ENCODE results near the gene BAG3.
A peak's percentile ranks its signal among the peaks of the same experiment; 100 is the strongest.
"Not testable (repeated sequence)": the region's sequence is repeated elsewhere in the genome, so short reads cannot be mapped to it uniquely, and the experiment has no call there.

BAG3 gene

DNA sequence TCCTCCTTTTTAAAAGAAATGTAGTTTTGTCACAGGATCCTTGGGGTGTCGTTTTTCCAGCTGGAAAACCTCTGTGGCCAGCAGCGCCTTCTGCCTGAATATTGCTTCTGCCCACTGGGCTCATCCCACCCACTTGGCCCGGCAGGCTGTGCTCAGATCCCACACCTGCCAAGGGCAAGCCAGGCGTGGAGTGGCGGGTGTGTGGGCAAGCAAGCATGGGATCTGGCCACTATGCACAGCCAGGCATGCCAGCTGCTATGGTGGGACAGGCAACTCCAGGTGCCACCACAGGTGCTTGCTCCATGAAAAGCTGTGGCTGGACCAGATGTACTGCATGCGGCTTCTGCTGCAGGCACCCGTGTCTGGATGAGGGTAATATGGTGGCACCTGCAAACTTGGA is 43.4 kb downstream of the BAG3 start:
- no peak for DNase-seq

GRCh38 chr10:119700321-119700954 is 49.3 kb downstream of the BAG3 start:
- DNase-seq = no peak

DNA sequence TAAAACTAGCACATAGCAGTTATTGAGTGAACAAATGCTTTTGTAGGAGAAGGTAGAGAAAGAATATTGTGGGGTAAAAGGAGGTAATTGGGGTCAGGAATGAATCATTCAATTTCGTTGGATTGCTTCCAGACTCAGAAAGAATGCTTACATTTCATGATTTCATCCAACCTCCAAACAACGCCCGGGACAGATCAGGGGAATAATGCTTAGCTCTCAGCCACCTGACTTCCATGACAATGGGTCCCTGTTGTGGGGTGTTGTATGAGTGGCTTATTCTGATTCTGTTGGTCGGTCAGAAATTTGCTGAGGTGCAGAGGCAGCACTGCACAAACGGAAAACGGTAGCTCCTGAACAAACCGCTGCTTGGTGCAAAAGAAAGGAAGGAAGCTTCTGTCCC is 50.7 kb downstream of the BAG3 start:
- no peak for DNase-seq

DNA sequence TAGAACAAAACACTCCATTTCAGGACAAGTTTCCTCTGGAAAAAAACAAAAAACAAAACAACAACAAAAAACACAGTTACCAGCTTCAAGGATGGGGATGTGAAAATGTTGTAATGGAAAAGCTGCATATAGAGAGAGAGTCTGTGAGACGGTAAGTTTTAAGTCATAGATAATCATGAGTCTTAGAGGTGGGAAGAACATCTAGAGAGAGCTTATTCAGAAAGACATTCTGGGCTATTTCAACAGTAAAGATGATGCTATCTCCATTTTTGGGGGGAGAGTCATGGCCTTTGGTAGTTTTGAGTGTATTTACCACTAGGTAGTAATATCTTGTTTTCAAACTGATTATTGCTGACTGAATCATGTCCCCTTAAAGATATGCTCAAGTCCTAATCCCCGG is 51.4 kb downstream of the BAG3 start:
- no peak for DNase-seq

DNA sequence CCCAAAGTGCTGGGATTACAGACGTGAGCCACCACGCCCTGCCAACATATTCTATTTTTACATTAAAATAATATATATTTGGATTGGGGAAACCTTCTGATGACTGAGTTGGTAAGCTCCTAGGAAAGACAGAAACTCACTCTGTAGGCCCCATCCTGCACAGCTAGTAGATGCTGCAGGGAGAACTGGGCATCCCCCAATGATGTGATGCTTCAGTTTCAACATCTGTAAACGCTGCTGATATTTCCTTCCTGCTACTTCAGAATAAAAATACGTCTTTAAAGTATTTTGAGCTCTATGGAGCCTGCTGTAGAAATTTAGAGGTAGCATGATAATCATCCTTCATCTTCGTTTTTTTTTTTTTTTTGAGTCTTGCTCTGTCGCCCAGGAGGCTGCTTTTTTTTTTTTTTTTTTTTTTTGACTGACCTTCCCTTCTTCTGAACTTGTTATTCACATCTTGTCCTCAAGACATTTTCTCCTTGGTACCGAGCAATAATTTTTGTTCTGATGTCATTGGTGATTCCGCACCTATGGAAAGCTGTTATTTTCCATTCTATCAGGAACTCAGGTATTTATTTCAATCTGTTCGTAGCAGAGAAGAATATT is 52.8 kb downstream of the BAG3 start:
- no peak for DNase-seq

GRCh38 chr10:119705434-119705831 is 54.3 kb downstream of the BAG3 start:
- no peak for DNase-seq

DNA sequence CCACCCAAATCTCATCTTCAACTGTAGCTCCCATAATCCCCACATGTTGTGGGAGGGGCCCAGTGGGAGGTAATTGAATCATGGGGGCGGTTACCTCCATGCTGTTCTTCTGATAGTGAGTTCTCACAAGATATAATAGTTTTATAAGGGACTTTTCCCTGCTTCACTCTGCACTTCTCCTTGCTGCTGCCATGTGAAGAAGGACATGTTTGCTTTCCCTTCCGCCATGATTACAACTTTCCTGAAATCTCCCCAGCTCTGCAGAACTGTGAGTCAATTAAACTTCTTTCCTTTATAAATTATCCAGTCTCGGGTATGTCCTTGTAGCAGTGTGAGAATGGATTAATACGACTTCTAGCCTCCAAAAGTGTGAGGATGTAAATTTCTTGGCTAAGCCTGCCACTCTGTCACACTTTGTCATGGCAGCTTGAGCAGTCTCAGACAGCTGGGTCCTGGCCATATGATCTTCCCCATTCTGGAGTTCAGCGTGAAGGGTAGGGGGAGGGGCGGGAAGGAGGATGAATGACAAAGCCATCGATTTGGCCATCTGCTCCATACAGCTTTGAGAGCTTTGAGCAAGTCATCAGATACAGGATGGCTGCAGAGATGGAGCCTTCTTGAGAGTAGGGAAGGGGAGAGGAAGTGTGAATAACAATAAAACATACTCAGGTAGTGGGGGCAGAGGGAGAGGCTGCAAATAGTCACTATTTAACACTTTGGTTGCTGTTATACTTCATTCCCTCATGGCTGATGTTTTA is 55.5 kb downstream of the BAG3 start:
- DNase-seq = no peak

DNA sequence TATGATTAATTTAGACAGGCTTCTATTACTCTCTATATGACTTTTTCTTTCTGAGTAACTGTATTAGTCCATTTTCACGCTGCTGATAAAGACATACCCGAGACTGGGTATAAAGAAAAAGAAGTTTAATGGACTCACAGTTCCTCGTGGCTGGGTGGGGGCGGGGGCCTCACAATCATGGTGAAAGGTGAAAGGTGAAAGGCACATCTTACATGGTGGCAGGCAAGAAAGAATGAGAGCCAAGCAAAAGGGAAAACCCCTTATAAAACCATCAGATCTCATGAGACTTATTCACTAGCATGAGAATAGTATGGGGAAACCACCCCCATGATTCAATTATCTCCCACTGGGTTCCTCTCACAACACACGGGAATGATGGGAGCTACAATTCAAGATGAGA is 56.2 kb downstream of the BAG3 start:
- not testable (repeated sequence) for DNase-seq

- DNase-seq = not testable (repeated sequence)
These were observed 59.8 kb downstream of the BAG3 start for GRCh38 chr10:119710935-119711334.

GRCh38 chr10:119713744-119714483 is 62.7 kb downstream of the BAG3 start:
- DNase-seq = no peak

DNA sequence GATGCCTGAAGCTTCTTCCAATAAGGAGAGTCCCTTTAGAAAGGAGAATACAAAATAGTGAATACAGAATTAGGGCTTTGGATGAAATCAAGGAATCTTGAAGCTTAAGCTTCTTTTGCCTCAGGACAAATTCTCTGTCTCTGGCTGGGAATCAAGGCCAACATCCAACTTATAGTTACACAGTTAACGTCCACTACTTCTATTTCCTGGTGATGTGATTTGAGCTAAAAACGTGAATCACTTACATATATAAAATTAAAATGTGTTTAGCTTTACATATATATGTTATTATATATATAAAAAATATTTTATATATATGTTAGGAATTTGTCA is 63.3 kb downstream of the BAG3 start:
- DNase-seq = no peak

DNA sequence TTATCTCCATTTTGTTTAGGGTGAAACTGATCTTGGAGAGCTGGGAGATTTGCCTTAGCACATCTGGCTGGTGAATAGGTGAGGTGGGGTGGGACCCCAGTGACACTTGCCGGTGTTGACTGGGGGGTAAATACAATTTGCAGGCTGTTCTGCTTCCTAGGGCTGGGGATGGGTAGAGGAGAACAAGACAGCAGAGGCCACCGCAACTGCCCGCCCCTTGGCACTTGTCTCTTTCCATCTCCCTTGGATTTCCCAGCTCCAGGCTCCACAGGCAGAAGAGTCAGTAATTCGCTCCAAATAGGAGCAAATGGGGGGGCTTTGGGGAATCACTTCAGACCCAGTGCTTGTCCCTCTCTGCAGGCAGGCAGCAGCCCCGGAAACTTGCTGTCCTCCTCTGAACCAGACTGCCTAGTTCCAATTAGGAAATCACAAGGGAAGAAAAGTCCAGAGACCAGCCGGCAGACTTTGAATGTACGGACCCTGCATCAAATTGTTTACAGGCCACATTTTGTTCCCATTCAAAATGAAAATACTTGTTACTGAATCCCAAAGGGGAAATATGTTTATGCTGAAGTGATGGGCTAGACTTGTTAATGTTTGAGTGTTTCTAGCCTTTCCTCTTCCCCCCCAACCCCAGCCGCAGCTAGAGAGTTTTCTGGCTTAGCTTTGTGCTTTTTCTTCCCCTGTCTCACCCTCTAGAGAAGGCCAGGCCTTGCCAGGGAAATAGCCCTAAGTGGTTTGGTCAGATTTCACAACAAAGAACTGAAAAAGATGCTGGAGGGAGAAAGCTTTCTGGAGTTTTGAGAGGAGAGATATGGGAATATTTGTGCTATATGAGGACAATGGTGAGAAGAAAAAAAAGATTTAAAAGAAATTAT is 64.7 kb downstream of the BAG3 start:
- no peak for DNase-seq

DNA sequence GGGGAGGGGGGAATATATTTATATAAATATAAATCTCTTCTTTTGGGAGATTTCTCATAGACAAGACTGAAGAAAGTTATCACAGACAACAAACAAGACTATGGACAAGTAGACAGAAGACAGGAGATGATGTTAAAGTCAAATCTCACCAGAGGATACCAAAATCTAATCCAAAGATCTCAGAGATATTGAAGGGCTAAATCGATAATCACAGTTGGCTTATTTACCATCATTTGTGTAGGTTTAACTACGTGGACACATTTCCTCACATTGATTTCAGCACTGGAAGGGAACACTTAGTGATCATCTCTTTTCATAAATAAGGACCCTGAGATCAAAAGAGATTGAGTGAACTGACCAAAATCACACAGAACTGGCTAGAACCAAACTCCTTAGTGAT is 72.0 kb downstream of the BAG3 start:
- no peak for DNase-seq

- no peak for DNase-seq
These were observed 72.4 kb downstream of the BAG3 start for GRCh38 chr10:119723624-119724023.

DNA sequence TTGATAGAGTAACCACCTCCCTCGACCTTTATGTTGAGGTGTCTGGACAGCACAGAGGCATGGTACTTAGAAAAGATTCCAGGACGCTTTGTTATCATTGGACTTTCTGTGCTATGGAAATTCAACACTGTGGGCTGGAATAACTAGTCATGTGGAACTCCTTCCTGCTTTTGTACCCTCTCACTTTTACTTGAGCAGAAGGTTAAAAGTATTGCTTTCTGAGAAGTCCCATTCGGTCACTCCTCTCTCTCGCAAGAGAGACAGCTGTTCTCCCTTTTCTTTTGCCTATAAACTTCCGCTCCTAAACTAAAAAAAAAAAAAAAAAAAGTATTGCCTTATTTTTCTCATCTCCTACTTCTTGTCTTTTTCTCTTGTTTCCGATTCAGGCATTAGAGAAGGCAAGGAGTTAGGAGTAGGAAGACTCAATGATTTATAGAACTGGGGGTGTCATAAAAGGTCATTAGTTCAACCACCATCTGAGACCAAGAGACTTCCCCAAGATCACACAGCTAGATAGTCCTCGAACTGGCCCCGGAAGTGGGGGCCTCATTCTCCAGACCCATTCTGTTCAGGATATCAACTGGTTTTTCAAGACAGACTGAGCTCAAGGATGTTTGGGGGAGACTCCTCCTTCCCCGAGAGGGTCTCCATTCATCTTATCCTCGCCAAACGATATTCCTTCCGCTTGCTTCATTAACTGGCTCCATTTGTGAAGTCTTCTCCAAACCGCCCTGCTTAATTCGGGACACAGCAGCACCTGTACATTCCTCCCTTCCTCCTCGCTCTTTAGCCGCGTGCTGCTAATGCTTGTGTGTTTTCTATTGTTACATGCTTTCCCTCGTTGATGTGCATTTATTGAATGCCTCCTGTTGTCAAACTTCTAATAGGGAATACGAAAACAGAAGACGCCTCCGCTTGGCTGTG is 73.7 kb downstream of the BAG3 start:
- DNase-seq = peak; percentile 43

- DNase-seq = no peak
These were observed 74.3 kb downstream of the BAG3 start for GRCh38 chr10:119725517-119725827.

GRCh38 chr10:119725828-119726675 is 74.9 kb downstream of the BAG3 start, which contains the start of gene INPP5F:
TSS of gene INPP5F (plus strand) at chr10:119726050. CDS start at chr10:119726263, 213 bp downstream.
- DNase-seq = peak; percentile 99

DNA sequence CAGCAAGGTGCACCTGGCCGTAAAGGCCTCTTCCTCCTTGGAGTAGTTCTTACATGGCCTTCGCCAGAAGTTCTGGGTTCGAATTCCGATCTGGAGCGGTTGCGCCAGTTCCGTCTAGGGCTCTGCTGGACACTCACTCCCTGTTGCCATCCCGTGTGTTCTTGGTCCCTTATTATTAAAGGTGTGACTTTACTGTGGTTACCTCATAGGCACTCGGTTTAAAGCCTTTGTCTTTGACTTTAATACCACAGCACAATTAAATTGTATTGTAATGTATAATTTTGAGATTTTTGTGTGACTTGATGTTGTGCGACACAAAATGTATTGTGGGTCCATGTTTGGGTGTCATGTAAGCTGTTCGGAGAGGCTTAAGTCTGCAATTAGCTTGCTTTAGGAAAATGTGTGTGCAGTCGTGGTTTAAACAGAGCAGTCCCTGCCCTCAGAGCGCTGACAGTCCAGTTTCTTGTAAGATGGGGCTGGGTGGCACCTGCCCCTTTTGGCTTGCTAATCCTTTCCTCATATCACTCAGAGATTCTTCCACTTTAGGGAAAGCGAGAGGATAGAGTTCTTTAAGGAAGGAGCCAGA is 75.6 kb downstream of the BAG3 start:
- DNase-seq = no peak
